HTR-8/SVneo (cell line): Measurements from ENCODE around the gene ANP32B.

Source experiments
- DNase-seq: peaks from one replicate; pipeline ENCODE4 v3.0.0; 2011; ENCODE audit warnings: low spot score, mixed read lengths; ENCODE audit not compliant: insufficient read length
- FAIRE-seq: peaks from 2 replicates; lab custom pipeline; 2011; peaks lifted over from hg19 to GRCh38; lab: Jason Lieb, UNC

Gene ANP32B

DNA sequence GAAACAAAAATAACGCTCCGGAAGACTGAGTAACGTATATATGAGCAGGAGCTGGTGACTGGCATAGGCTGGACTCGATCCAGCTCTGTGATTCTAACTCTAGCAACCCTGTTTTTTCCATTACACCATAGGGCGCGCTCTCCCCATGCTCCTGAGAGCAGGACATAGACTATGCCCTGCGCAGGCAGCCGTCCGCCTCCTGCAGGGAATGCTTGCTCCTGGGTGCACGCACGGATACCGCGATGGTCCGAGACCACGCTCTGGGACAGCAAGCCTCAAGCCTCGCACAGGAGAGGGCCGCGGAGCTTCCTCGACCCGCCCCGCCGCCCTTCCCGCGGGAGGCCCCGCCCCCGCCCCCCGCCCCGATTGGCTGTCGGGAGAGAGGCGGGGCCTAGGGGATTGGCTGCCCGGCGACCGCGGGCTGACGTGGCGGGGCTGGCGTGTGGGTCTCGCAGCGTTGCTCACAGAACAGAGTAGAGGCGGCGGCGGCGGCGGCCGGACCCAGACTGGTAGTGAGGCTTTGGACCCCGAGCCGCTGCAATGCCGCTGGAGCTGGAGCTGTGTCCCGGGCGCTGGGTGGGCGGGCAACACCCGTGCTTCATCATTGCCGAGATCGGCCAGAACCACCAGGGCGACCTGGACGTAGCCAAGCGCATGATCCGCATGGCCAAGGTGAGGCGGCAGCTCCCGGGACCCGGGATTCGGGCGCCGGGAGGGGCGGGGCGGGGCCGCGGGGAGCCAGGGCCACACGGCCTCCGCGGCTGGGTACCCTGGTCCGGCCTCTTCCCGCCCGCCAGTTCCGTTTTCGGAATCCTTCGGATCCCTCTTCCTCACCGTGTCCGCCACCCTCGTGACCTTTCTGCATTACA is 73.4 kb downstream of the ANP32B start, which contains the start of gene NANS:
Gene NANS, plus strand, starts transcription at position 464 of the 869 bp plus-strand sequence. Its CDS starts 77 bp downstream, at position 541.
- FAIRE-seq (peak; percentile 9), DNase-seq (peak; percentile 90)

DNA sequence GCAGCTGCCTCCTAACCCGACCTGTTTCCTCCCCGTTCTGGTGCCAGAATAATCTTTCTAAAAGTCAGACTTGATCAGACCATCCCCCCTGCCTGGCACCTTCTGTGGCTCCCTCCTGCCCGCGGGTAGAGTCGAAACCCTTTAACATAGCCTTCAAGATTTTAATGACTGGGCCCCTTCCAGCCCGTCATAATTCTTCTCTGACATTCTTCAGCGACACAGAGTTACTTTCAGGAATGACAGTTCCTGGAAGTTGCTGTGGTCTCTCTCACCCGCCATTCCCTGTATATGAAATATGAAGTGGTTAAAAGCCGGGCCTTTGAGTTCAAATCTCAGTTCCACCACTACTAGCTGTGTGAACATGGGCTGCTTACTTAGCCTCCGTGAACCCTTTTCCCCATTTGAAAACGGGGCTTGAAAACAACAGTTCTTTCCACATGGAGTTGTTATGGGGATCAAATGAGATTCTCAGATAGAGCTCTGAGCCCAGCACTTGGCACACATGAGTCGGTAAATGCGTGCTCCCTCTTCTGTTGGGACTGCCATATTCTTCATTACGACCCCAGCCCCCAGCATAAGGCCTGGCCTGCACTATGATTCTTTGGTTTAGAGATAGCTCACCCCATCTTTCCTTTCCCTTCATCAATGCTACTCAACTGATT is 74.1 kb downstream of the ANP32B start:
- DNase-seq, result no peak
- FAIRE-seq, result no peak

DNA sequence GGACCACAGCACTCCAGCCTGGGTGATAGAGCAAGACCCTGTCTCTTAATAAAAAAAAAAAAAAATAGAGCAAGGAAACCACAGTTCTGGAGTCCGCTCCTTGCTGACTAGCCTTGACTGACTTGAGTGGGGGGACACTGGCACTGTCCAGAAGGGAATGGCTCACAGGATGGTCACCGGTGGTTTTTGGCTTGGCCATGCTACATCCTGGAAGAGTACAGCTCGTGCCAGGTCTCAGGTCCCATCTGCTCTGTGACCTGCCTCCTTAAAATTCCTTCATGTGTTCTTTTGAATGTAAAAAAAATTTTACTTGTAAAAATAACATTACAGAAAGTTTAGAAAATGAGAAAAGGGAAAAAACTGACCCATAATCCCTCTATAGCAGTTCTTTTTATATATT is 79.0 kb downstream of the ANP32B start:
- no peak for FAIRE-seq
- DNase-seq, result no peak

DNA sequence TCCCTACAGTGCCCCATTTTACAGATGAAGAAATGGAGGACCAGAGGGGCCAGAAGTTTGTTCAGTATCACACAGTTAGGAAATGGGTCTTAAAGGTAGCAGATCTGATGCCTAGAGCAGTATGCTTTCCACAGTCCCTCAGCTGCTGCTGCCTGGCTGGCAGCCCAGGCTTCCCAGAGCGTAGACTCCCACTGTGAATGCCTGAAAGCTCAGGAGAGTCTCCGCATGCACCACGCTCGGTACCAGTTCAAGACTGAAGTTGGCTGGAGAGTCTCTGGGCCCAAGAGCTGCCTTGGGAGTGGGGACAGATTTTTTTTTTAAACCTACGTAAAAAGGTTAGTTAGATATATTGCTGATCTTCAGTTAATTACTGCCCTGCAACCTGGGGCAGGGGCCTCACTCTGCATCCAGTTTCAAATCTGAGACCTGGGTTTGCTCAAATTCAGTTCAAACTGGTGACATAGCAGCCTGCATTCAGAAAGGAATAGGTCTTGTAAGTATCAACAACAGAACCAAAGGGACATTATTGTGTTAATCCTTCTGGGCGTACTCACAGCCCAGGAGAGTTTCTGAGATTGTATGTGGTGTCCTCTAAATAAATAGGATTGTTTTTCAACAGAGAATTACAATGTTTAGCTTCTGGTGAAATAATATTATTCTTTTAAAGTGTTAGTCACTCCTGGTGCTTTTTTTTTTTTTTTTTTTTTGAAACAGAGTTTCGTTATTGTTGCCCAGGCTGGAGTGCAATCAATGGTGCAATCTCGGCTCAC is 81.7 kb downstream of the ANP32B start:
- FAIRE-seq, result no peak
- no peak for DNase-seq
